GM12801 (cell line): ENCODE data around the gene SLC1A2.

ENCODE experiments used
- TF ChIP-seq, protein P1 (sequence below): IDR thresholded peaks from one replicate; pipeline ENCODE4 v1.5.1; 2011; ENCODE audit warnings: control low read depth; ENCODE audit not compliant: insufficient read length; ENCODE audit errors: extremely low read depth

Gene SLC1A2

GRCh38 chr11:35290876-35291275, 128.5 kb downstream of the SLC1A2 start:
- TF ChIP-seq, protein P1, sequence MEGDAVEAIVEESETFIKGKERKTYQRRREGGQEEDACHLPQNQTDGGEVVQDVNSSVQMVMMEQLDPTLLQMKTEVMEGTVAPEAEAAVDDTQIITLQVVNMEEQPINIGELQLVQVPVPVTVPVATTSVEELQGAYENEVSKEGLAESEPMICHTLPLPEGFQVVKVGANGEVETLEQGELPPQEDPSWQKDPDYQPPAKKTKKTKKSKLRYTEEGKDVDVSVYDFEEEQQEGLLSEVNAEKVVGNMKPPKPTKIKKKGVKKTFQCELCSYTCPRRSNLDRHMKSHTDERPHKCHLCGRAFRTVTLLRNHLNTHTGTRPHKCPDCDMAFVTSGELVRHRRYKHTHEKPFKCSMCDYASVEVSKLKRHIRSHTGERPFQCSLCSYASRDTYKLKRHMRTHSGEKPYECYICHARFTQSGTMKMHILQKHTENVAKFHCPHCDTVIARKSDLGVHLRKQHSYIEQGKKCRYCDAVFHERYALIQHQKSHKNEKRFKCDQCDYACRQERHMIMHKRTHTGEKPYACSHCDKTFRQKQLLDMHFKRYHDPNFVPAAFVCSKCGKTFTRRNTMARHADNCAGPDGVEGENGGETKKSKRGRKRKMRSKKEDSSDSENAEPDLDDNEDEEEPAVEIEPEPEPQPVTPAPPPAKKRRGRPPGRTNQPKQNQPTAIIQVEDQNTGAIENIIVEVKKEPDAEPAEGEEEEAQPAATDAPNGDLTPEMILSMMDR = no peak

DNA sequence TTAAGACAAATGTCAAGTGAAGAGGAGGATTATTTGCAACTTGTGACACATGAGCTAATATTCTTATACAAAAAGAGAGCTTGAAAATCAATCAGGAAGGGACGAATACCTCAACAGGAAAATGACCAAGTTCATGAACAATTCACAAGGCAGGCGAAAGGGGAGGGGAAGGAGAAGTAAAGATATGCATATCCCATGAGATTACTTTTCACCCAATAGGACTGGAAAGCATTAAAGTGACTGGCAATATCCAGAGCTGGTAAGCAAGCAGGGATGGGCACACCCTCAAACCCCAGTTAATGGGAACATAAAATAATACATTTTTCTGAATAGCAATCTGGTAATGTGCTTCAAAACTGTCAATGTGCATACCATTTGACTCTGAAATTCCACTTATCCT, 129.5 kb downstream of the SLC1A2 start:
- TF ChIP-seq, protein P1 = no peak

- TF ChIP-seq, protein P1 = no peak
Measured at GRCh38 chr11:35288817-35289541, 130.4 kb downstream of the SLC1A2 start.

GRCh38 chr11:35288309-35288708, 131.0 kb downstream of the SLC1A2 start:
- TF ChIP-seq, protein P1 = no peak

GRCh38 chr11:35287344-35287890, 131.9 kb downstream of the SLC1A2 start:
- TF ChIP-seq, protein P1 = no peak

GRCh38 chr11:35286126-35286525, 133.2 kb downstream of the SLC1A2 start:
- TF ChIP-seq, protein P1 = no peak

DNA sequence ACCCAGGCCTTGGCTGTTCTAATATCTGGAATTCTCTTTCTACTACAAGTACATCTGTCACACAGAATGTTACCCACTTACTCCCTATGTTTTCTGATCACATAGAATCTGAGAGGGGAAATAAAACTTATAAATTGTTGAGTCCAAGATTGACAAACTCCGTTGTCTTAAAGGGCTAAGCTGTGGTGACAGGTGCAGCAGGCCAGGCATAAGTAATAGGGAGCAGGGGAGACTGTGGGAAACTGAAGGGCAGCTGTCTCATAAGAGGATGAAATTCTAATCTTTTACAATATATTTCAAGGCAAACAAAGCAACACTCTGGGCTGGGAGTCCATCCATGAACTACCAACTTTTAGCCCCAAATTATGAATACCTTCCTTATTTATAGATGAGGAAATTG, 133.9 kb downstream of the SLC1A2 start:
- TF ChIP-seq, protein P1 = no peak
